A549 (cell line): ENCODE data around the gene DAGLA. TPM values are rescaled to one million over a fixed set of nuclear protein-coding genes. Genes with fewer than 3 reads are reported as not detected.

Source experiments
- ATAC-seq, 2 experiments: fragments of 200-7000 bp in 1 of 2; fragments of >200 bp in 1 of 2; cut with Nextera tagmentation in 1 of 2; cut with Tn5 transposase in 1 of 2; 3 replicates each; pipeline versions ENCODE4 v1.8.0 to v1.9.1; 2018 to 2020; ENCODE audit warnings: mild to moderate bottlenecking in 1 of 2, moderate library complexity in 1 of 2
- CTCF ChIA-PET: fragments of 300-600 bp; sonication (Branson Sonifier 250); formaldehyde crosslinking; extraction: SDS; loops from one replicate; lab custom pipeline; 2021; ENCODE audit warnings: antibody characterized with exemption, inconsistent platforms; lab: Yijun Ruan, JAX
- POLR2A ChIA-PET: fragments of 350-600 bp; formaldehyde crosslinking; extraction: SDS; loops from one replicate; lab custom pipeline; 2021; ENCODE audit warnings: antibody characterized with exemption, inconsistent platforms; lab: Yijun Ruan, JAX
- DNase-seq, 2 experiments: peaks; one replicate each; pipeline versions ENCODE4 v3.0.0 to v3.0.0-alpha.2; 2011 to 2016; ENCODE audit warnings: low read depth in 1 of 2, low spot score in 1 of 2
- FAIRE-seq: peaks from 2 replicates; lab custom pipeline; 2011; peaks lifted over from hg19 to GRCh38; lab: Jason Lieb, UNC
- H3K27ac ChIP-seq, 2 experiments: fragments of >200 bp; sonication (Bioruptor Twin); formaldehyde crosslinking; 3 replicates each; pipeline ENCODE4 v1.5.1; 2016 to 2017
- H3K4me1 ChIP-seq: fragments of >200 bp; sonication (Bioruptor Twin); formaldehyde crosslinking; 3 replicates; pipeline ENCODE4 v1.6.1; 2016
- H3K4me2 ChIP-seq: fragments of >200 bp; sonication (Bioruptor Twin); formaldehyde crosslinking; 3 replicates; pipeline ENCODE4 v1.6.1; 2016
- H3K4me3 ChIP-seq: fragments of >200 bp; sonication (Bioruptor Twin); formaldehyde crosslinking; 3 replicates; pipeline ENCODE4 v1.5.1; 2016
- H3K9me3 ChIP-seq: fragments of >200 bp; sonication (Bioruptor Twin); formaldehyde crosslinking; 3 replicates; pipeline ENCODE4 v1.6.1; 2016
- BHLHE40 ChIP-seq: IDR thresholded peaks from 2 replicates; pipeline ENCODE4 v1.6.1; 2012; ENCODE audit warnings: low read depth, low read length, inconsistent platforms
- CBX8 ChIP-seq: fragments of 200-600 bp; sonication (generic); IDR thresholded peaks from 2 replicates; pipeline ENCODE4 v1.6.1; 2016
- CTCF ChIP-seq: fragments of >200 bp; sonication (Bioruptor Twin); formaldehyde crosslinking; IDR thresholded peaks from 3 replicates; pipeline ENCODE4 v1.5.1; 2016
- EP300 ChIP-seq, 2 experiments: fragments of >200 bp; sonication (Bioruptor Twin); formaldehyde crosslinking; IDR thresholded peaks; 2 replicates in 1 of 2; 3 replicates in 1 of 2; pipeline ENCODE4 v1.6.1; 2016 to 2017
- FOSB ChIP-seq: fragments of 250-450 bp; sonication (Bioruptor Pico); IDR thresholded peaks from 2 replicates; pipeline ENCODE4 v1.5.0; 2020; ENCODE audit warnings: mild to moderate bottlenecking, moderate library complexity
- GATA3 ChIP-seq: IDR thresholded peaks from 2 replicates; pipeline ENCODE4 v1.6.1; 2012; ENCODE audit warnings: borderline replicate concordance
- HOXB13 ChIP-seq: fragments of 250-450 bp; sonication (Bioruptor Pico); IDR thresholded peaks from 2 replicates; pipeline ENCODE4 v1.5.0; 2020; ENCODE audit warnings: low read depth, mild to moderate bottlenecking, moderate library complexity
- JUN ChIP-seq, 2 experiments: fragments of >200 bp; sonication (Bioruptor Twin); formaldehyde crosslinking; IDR thresholded peaks; 2 replicates in 1 of 2; 3 replicates in 1 of 2; pipeline ENCODE4 v1.6.1; 2016 to 2017
- KDM1A ChIP-seq: fragments of 200-600 bp; sonication (generic); IDR thresholded peaks from 2 replicates; pipeline ENCODE4 v1.6.1; 2016; ENCODE audit warnings: low read depth, mild to moderate bottlenecking
- KDM5A ChIP-seq: fragments of 200-600 bp; sonication (generic); IDR thresholded peaks from 2 replicates; pipeline ENCODE4 v1.6.1; 2016; ENCODE audit warnings: antibody characterized with exemption, mild to moderate bottlenecking
- MAX ChIP-seq: IDR thresholded peaks from 2 replicates; pipeline ENCODE4 v1.6.1; 2012
- MAZ ChIP-seq: fragments of 150-350 bp; IDR thresholded peaks from 2 replicates; pipeline ENCODE4 v1.6.1; 2014; ENCODE audit warnings: antibody characterized with exemption, low read depth, low read length, borderline replicate concordance
- NPAS2 ChIP-seq: fragments of 250-450 bp; sonication (Bioruptor Pico); IDR thresholded peaks from 2 replicates; pipeline ENCODE4 v1.8.0; 2022; ENCODE audit warnings: mild to moderate bottlenecking, moderate library complexity, borderline replicate concordance
- PBX3 ChIP-seq: IDR thresholded peaks from 2 replicates; pipeline ENCODE4 v1.6.1; 2012
- POLR2AphosphoS2 ChIP-seq: conservative IDR thresholded peaks from 2 replicates; pipeline ENCODE4 v1.6.1; 2012; ENCODE audit warnings: low read length, improper control_type of control experiment, inconsistent platforms
- SMC3 ChIP-seq: fragments of >200 bp; sonication (Bioruptor Twin); formaldehyde crosslinking; IDR thresholded peaks from 3 replicates; pipeline ENCODE4 v1.6.1; 2018; ENCODE audit warnings: inconsistent platforms
- TFCP2L1 ChIP-seq: fragments of 250-450 bp; sonication (Bioruptor Pico); IDR thresholded peaks from 2 replicates; pipeline ENCODE4 v1.5.0; 2021; ENCODE audit warnings: mild to moderate bottlenecking
- ZNF302 ChIP-seq: fragments of 250-450 bp; sonication (Bioruptor Pico); IDR thresholded peaks from 2 replicates; pipeline ENCODE4 v1.9.0; 2021; ENCODE audit warnings: inconsistent platforms, mild to moderate bottlenecking, moderate library complexity
- WGBS: methylation state at CpG from one replicate; pipeline ENCODE4 v1.1.6; 2017; ENCODE audit errors: missing lambda C conversion rate; 5-methylcytosine and 5-hydroxymethylcytosine counted together
- polyA plus RNA-seq, 4 experiments: library from polyadenylated mRNA; depleted of rRNA in 3 of 4; stranded (reverse); fragments of >200 nt; fragmentation: RNase III in 1 of 4; extraction: RNeasy Plus Mini Kit Qiagen cat#74134 plus additional on column Dnase treatment in 1 of 4; gene quantifications; 2 replicates in 3 of 4; 3 replicates in 1 of 4; pipeline ENCODE4 v1.2.3, GENCODE V29; 2011 to 2017
- TF ChIP-seq, protein P1 (sequence below): fragments of 200-600 bp; sonication (generic); IDR thresholded peaks from 2 replicates; pipeline ENCODE4 v1.6.1; 2016; ENCODE audit warnings: antibody characterized with exemption, mild to moderate bottlenecking, moderate library complexity
- TF ChIP-seq, protein P2 (sequence below): fragments of 250-450 bp; sonication (Bioruptor Pico); IDR thresholded peaks from 2 replicates; pipeline ENCODE4 v1.5.0; 2021; ENCODE audit warnings: mild to moderate bottlenecking, moderate library complexity, borderline replicate concordance

Gene DAGLA
- polyA plus RNA-seq, 2 of the 4 experiments (the other 2 are of a cell fraction) = 0.93 to 2.5 TPM

- CTCF ChIA-PET = interaction anchor here (0.7 to 7.2 kb wide), 11 partner anchors 8 to 342 kb away, joined by 3 to 44 read pairs (median 5); no protein-coding TSS in a partner anchor
- 0 out of 6 replicates have a peak, but pooled peaks of 1 of the 2 experiments have one; percentile 2 for ATAC-seq
These were observed 86.2 kb downstream of the DAGLA start for GRCh38 chr11:61766353-61766841.

DNA sequence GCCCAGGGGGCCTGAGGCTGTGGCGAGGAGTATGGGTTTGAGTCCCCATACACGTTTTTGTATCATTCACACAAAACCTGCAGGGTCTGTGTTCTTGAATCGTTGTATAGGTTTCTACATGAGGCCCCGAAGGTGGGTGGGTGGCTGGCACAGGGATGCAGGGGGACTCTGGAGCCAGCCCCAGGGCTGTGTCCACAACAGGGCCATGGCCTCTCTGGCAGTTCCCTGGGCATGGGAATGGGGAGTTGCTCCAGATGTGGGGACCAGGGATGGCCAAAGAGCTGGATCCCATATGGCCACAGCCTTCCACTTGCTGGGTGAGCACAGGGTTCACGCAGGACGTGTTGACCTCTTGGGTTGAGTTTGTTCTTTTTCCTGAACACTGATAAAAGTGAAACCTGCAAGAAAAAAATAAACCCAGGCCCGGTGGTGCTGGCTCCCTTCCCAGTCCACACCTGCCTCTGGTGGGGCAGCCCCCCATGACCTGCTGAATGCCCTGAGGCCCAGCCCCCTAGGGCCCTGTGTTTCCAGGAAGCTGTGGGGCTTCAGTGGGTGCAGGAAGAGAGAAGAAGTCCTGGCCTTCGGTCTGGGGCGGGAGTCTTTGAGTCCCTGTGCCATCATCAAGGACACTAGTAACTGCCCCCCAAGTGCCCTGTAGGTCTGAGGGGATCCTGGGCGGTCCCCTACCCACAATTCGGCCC is 88.3 kb downstream of the DAGLA start:
- Histone ChIP-seq H3K4me3 (no peak overlapping the region), H3K4me2 (peak overlapping the region; percentile 43; the same call in 2 of the 3 replicates), H3K4me1 (peaks cover 82% of the 10 kb centered on the region), H3K27ac (peak overlapping the region; percentile 40 to 70; a peak in 4 of 6 replicates), H3K9me3 (no peaks in the 10 kb centered on the region)
- POLR2A ChIA-PET = no interaction called here
- TF ChIP-seq EP300 (IDR thresholded peaks at IDR 0.05) (no peak), MAZ (no peak), JUN (IDR thresholded peaks at IDR 0.05) (no peak), POLR2AphosphoS2 (no peak), SMC3 (no peak), CBX8 (no peak), ZNF302 (no peak), TFCP2L1 (CRISPR knock-in tag) (no peak), HOXB13 (CRISPR knock-in tag) (no peak), CTCF (no peak), KDM1A (no peak), BHLHE40 (no peak), FOSB (CRISPR knock-in tag) (no peak), GATA3 (no peak), PBX3 (no peak), NPAS2 (no peak)
- TF ChIP-seq, protein P1, sequence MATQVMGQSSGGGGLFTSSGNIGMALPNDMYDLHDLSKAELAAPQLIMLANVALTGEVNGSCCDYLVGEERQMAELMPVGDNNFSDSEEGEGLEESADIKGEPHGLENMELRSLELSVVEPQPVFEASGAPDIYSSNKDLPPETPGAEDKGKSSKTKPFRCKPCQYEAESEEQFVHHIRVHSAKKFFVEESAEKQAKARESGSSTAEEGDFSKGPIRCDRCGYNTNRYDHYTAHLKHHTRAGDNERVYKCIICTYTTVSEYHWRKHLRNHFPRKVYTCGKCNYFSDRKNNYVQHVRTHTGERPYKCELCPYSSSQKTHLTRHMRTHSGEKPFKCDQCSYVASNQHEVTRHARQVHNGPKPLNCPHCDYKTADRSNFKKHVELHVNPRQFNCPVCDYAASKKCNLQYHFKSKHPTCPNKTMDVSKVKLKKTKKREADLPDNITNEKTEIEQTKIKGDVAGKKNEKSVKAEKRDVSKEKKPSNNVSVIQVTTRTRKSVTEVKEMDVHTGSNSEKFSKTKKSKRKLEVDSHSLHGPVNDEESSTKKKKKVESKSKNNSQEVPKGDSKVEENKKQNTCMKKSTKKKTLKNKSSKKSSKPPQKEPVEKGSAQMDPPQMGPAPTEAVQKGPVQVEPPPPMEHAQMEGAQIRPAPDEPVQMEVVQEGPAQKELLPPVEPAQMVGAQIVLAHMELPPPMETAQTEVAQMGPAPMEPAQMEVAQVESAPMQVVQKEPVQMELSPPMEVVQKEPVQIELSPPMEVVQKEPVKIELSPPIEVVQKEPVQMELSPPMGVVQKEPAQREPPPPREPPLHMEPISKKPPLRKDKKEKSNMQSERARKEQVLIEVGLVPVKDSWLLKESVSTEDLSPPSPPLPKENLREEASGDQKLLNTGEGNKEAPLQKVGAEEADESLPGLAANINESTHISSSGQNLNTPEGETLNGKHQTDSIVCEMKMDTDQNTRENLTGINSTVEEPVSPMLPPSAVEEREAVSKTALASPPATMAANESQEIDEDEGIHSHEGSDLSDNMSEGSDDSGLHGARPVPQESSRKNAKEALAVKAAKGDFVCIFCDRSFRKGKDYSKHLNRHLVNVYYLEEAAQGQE = no peak
- DNase-seq (no peak), FAIRE-seq (no peak), ATAC-seq (no peak)
- 69% methylated on average over 11 of the region's 11 CpGs for WGBS
- CTCF ChIA-PET = interaction anchor here (1.0 to 7.2 kb wide), 4 partner anchors 16 to 28 kb away, joined by 4 to 44 read pairs (median 24); no protein-coding TSS in a partner anchor

More at GRCh38 chr11:61766353-61766841, 86.2 kb downstream of the DAGLA start:
- WGBS = 75% methylated on average over 10 of the region's 13 CpGs
- H3K4me2 ChIP-seq = 0 out of 3 replicates have a peak overlapping the region, but pooled peaks have one; percentile 27
- H3K27ac ChIP-seq = peak overlapping the region; percentile 42 to 74; a peak in 5 of 6 replicates
- POLR2A ChIA-PET = no interaction called here
- DNase-seq (peak in 1 of 2 experiments; percentile 44), FAIRE-seq (no peak)
- no peak overlapping the region for H3K4me3 ChIP-seq
- H3K9me3 ChIP-seq = no peaks in the 10 kb centered on the region
- 0 out of 2 replicates have a peak, but pooled peaks have one; percentile 16 for TF ChIP-seq MAX
- TF ChIP-seq, protein P2, sequence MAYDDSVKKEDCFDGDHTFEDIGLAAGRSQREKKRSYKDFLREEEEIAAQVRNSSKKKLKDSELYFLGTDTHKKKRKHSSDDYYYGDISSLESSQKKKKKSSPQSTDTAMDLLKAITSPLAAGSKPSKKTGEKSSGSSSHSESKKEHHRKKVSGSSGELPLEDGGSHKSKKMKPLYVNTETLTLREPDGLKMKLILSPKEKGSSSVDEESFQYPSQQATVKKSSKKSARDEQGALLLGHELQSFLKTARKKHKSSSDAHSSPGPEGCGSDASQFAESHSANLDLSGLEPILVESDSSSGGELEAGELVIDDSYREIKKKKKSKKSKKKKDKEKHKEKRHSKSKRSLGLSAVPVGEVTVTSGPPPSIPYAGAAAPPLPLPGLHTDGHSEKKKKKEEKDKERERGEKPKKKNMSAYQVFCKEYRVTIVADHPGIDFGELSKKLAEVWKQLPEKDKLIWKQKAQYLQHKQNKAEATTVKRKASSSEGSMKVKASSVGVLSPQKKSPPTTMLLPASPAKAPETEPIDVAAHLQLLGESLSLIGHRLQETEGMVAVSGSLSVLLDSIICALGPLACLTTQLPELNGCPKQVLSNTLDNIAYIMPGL (CRISPR knock-in tag) = no peak
- no peak for TF ChIP-seq KDM5A
- peaks cover 76% of the 10 kb centered on the region for H3K4me1 ChIP-seq
